Endothelial cell of umbilical vein (primary cell): ENCODE measurements around the gene NOTCH1. TPM values are rescaled to one million over a fixed set of nuclear protein-coding genes. Genes with fewer than 3 reads are reported as not detected.

Experiments used
- BruUV-seq: library from RNA; stranded (reverse); fragments of 400-500 nt; replicated peaks from 2 replicates; lab custom pipeline; 2021; lab: Mats Ljungman, UMichigan
- CTCF ChIA-PET: fragments of 300-600, 350-600 bp; sonication (Branson Sonifier 250); formaldehyde crosslinking; loops from one replicate; lab custom pipeline; 2021; ENCODE audit warnings: antibody characterized with exemption, inconsistent platforms; lab: Charles Lee
- POLR2A ChIA-PET: fragments of 300-600, 350-600 bp; sonication (Branson Sonifier 250); formaldehyde crosslinking; loops from one replicate; lab custom pipeline; 2021; ENCODE audit warnings: antibody characterized with exemption, inconsistent platforms; lab: Charles Lee
- DNase-seq: peaks from one replicate; pipeline ENCODE4 v3.0.0-alpha.2; 2011; ENCODE audit warnings: low read depth, low spot score
- FAIRE-seq: peaks from 2 replicates; lab custom pipeline; 2011; peaks lifted over from hg19 to GRCh38; lab: Jason Lieb, UNC
- H2AFZ ChIP-seq: 2 replicates; pipeline ENCODE4 v1.6.0; 2012; ENCODE audit warnings: low read depth, low read length, control low read depth, inconsistent platforms
- H3K27ac ChIP-seq: 2 replicates; pipeline ENCODE4 v1.5.1; 2011; ENCODE audit warnings: low read depth, mild to moderate bottlenecking, control low read depth, low read length, moderate library complexity; ENCODE audit not compliant: insufficient read depth
- H3K27me3 ChIP-seq, 2 experiments: 2 replicates each; pipeline versions ENCODE4 v1.6.0 to v1.6.1; 2011; ENCODE audit warnings: low read length in 2 of 2, mixed read lengths in 1 of 2; ENCODE audit not compliant: control insufficient read depth in 2 of 2, insufficient read depth in 2 of 2
- H3K36me3 ChIP-seq, 2 experiments: 2 replicates in 1 of 2; 3 replicates in 1 of 2; pipeline ENCODE4 v1.5.1; 2011; ENCODE audit warnings: low read length in 2 of 2, mild to moderate bottlenecking in 1 of 2, moderate library complexity in 1 of 2; ENCODE audit not compliant: control insufficient read depth in 2 of 2, insufficient read depth in 2 of 2; ENCODE audit errors: extremely low read depth in 1 of 2
- H3K4me1 ChIP-seq: 3 replicates; pipeline ENCODE4 v1.5.1; 2011; ENCODE audit warnings: mild to moderate bottlenecking, low read length; ENCODE audit not compliant: control insufficient read depth, insufficient read depth; ENCODE audit errors: extremely low read depth
- H3K4me2 ChIP-seq: 2 replicates; pipeline ENCODE4 v1.6.1; 2011; ENCODE audit warnings: low read length, control low read depth, mixed read lengths; ENCODE audit not compliant: insufficient read depth
- H3K4me3 ChIP-seq, 3 experiments: fragments of 200-600 bp in 1 of 3; sonication (generic), shearing (Covaris generic) in 1 of 3; replicated peaks in 1 of 3; 2 replicates each; pipeline ENCODE4 v1.5.1; 2011 to 2016; ENCODE audit warnings: control low read depth in 3 of 3, low read length in 3 of 3, mild to moderate bottlenecking in 2 of 3, inconsistent platforms in 1 of 3, low read depth in 1 of 3, moderate library complexity in 1 of 3; ENCODE audit not compliant: insufficient read depth in 1 of 3
- H3K79me2 ChIP-seq: 2 replicates; pipeline ENCODE4 v1.6.0; 2012; ENCODE audit warnings: low read length, inconsistent platforms; ENCODE audit not compliant: control insufficient read depth, insufficient read depth
- H3K9ac ChIP-seq: replicated peaks from 2 replicates; pipeline ENCODE3; 2011; ENCODE audit warnings: low read length, control low read depth; ENCODE audit not compliant: insufficient read depth; ENCODE audit errors: extremely low read depth
- H3K9me1 ChIP-seq: replicated peaks from 3 replicates; pipeline ENCODE4 v1.6.0; 2011; ENCODE audit warnings: mild to moderate bottlenecking, low read length; ENCODE audit not compliant: control insufficient read depth, insufficient read depth; ENCODE audit errors: extremely low read depth
- H3K9me3 ChIP-seq: replicated peaks from 2 replicates; pipeline ENCODE4 v1.5.1; 2012; ENCODE audit warnings: low read length, inconsistent platforms; ENCODE audit not compliant: control insufficient read depth, insufficient read depth
- H4K20me1 ChIP-seq: replicated peaks from 2 replicates; pipeline ENCODE3; 2011; ENCODE audit warnings: mild to moderate bottlenecking, low read length; ENCODE audit not compliant: control insufficient read depth, insufficient read depth; ENCODE audit errors: extremely low read depth
- CTCF ChIP-seq, 2 donors: IDR thresholded peaks; 1 replicate in 1 of 2; 2 replicates in 1 of 2; pipeline ENCODE4 v1.5.1; 2011; ENCODE audit warnings: low read length in 2 of 2, mild to moderate bottlenecking in 2 of 2, moderate library complexity in 2 of 2, control low read depth in 1 of 2, inconsistent platforms in 1 of 2, low read depth in 1 of 2; ENCODE audit not compliant: insufficient read depth in 1 of 2; ENCODE audit errors: extremely low read depth in 1 of 2
- EZH2 ChIP-seq: IDR thresholded peaks from 2 replicates; pipeline ENCODE4 v1.6.1; 2012; ENCODE audit warnings: borderline replicate concordance, low read depth, mild to moderate bottlenecking, moderate library complexity, low read length, inconsistent platforms; ENCODE audit not compliant: severe bottlenecking
- FOS ChIP-seq: IDR thresholded peaks from 2 replicates; pipeline ENCODE4 v1.6.1; 2011; ENCODE audit warnings: mild to moderate bottlenecking, low read length, moderate library complexity, borderline replicate concordance; ENCODE audit not compliant: insufficient read depth
- GATA2 ChIP-seq: IDR thresholded peaks from 2 replicates; pipeline ENCODE4 v1.7.0; 2011; ENCODE audit warnings: low read depth, mild to moderate bottlenecking, moderate library complexity, mixed read lengths, low read length; ENCODE audit not compliant: insufficient read length, insufficient read depth
- JUN ChIP-seq: IDR thresholded peaks from 2 replicates; pipeline ENCODE4 v1.6.1; 2011; ENCODE audit warnings: borderline replicate concordance, low read depth; ENCODE audit not compliant: insufficient read length, insufficient read depth
- MAX ChIP-seq: IDR thresholded peaks from 2 replicates; pipeline ENCODE4 v1.6.1; 2011; ENCODE audit not compliant: insufficient read depth, insufficient read length
- MYC ChIP-seq: IDR thresholded peaks from one replicate; pipeline ENCODE4 v1.6.1; 2011; ENCODE audit warnings: mild to moderate bottlenecking, low read depth, low read length
- POLR2A ChIP-seq: IDR thresholded peaks from 2 replicates; pipeline ENCODE4 v1.6.1; 2012; ENCODE audit warnings: low read depth, mild to moderate bottlenecking, control low read depth, low read length
- POLR2AphosphoS5 ChIP-seq: IDR thresholded peaks from 2 replicates; pipeline ENCODE4 v1.6.1; 2012; ENCODE audit warnings: low read depth, mild to moderate bottlenecking, control low read depth, low read length, moderate library complexity; ENCODE audit not compliant: insufficient read depth
- dilution Hi-C: fragments of 300-500 bp; cut with MboI; formaldehyde crosslinking; loops from one replicate; pipeline ENCODE4 v1.15.0; 2019; ENCODE audit warnings: low sequenced_read_pairs; ENCODE audit not compliant: extremely low pct_ligation_motif_present
- intact Hi-C: fragments of 100-400 bp; cut with micrococcal nuclease; formaldehyde crosslinking; loops from one replicate; pipeline ENCODE4 v1.10.0; 2022
- polyA plus RNA-seq, 4 experiments: library from polyadenylated mRNA; depleted of rRNA in 3 of 4; stranded (reverse) in 3 of 4; unstranded in 1 of 4; fragments of >200 nt; gene quantifications; 2 replicates each; pipeline versions ENCODE4 v1.2.1 to v1.2.3, GENCODE V29; 2011 to 2012; ENCODE audit warnings: missing spikeins in 1 of 4
- total RNA-seq: library from RNA; stranded (reverse); gene quantifications from 2 replicates; pipeline ENCODE4 v1.2.3, GENCODE V29; 2021

NOTCH1 gene
- total and polyA plus RNA-seq, 2 donors (not counting 3 experiments of a cell fraction or from before 2014, with no cell fraction given): 31.7 to 153 TPM

- Histone ChIP-seq H3K27me3 (no peaks in the 10 kb centered on the region), H3K9me3 (no peaks in the 10 kb centered on the region), H3K27ac (no peak overlapping the region), H4K20me1 (no peaks in the 10 kb centered on the region), H3K79me2 (no peaks in the 10 kb centered on the region), H3K4me2 (no peak overlapping the region), H3K9ac (no peak overlapping the region), H2AFZ (no peak overlapping the region), H3K4me3 (no peak overlapping the region), H3K4me1 (peaks cover 14% of the 10 kb centered on the region), H3K36me3 (no peaks in the 10 kb centered on the region), H3K9me1 (no peaks in the 10 kb centered on the region)
- FAIRE-seq (no peak), DNase-seq (no peak)
- no TSS peak for BruUV-seq
- intact Hi-C loops (no loop called here), dilution Hi-C loops (no loop called here)
- no peak for TF ChIP-seq POLR2A
- TF ChIP-seq CTCF (IDR thresholded peaks at IDR 0.05; ENCODE audit: extremely low read depth in 1 of 2, insufficient read depth in 1 of 2, low read depth in 1 of 2, low read length in 2 of 2): no peak
- no peak for TF ChIP-seq MYC
- TF ChIP-seq JUN: no peak
- TF ChIP-seq EZH2: no peak
- no peak for TF ChIP-seq POLR2AphosphoS5
- TF ChIP-seq GATA2: no peak
- no peak for TF ChIP-seq FOS
- no peak for TF ChIP-seq MAX
- POLR2A ChIA-PET: interaction anchor here (0.6 kb wide), 1 partner anchor 659 kb away, joined by 3 read pairs; no protein-coding TSS in a partner anchor
- CTCF ChIA-PET: interaction anchor here (1.3 kb wide), 1 partner anchor 20 kb away, joined by 3 read pairs; no protein-coding TSS in a partner anchor
Observed at GRCh38 chr9:136585531-136586120, 39.8 kb upstream of the NOTCH1 start.
